ENCODE results near the gene CAMKV. TPM values are rescaled to one million over a fixed set of nuclear protein-coding genes. Genes with fewer than 3 reads are reported as not detected.

The CAMKV gene
- total RNA-seq, 3 donors from 2014 or later: 1.4 to 3.2 (median 1.7) TPM

GRCh38 chr3:49877716-49878115 lies 8.0 kb upstream of the CAMKV start:
- H3K27me3 Mint-ChIP-seq (ENCODE audit: low read depth): no peaks in the 10 kb centered on the region
- no peak overlapping the region for H3K4me3 Mint-ChIP-seq
- DNase-seq (no peak), ATAC-seq (no peak)
- no peaks in the 10 kb centered on the region for H3K9me3 Mint-ChIP-seq
- H3K36me3 Mint-ChIP-seq (ENCODE audit: insufficient read depth): no peaks in the 10 kb centered on the region
- H3K4me1 Mint-ChIP-seq (ENCODE audit: low read depth): peaks cover 3% of the 10 kb centered on the region

- Mint-ChIP-seq H3K36me3 (ENCODE audit: insufficient read depth) (no peaks in the 10 kb centered on the region), H3K4me3 (no peak overlapping the region), H3K27me3 (ENCODE audit: low read depth) (peaks cover under 1% of the 10 kb centered on the region), H3K4me1 (ENCODE audit: low read depth) (peaks cover 6% of the 10 kb centered on the region), H3K9me3 (no peaks in the 10 kb centered on the region)
- no peak for DNase-seq
- peak in 1 of 2 donors; percentile 20 for ATAC-seq
Measured at GRCh38 chr3:49876567-49876966, 6.9 kb upstream of the CAMKV start.

GRCh38 chr3:49873623-49874022 lies 3.9 kb upstream of the CAMKV start:
- Mint-ChIP-seq H3K27me3 (ENCODE audit: low read depth) (peaks cover 9% of the 10 kb centered on the region), H3K4me3 (no peak overlapping the region), H3K36me3 (ENCODE audit: insufficient read depth) (no peaks in the 10 kb centered on the region), H3K9me3 (no peaks in the 10 kb centered on the region), H3K4me1 (ENCODE audit: low read depth) (peaks cover 6% of the 10 kb centered on the region)
- DNase-seq (no peak), ATAC-seq (no peak)

GRCh38 chr3:49872801-49873281 lies 3.1 kb upstream of the CAMKV start:
- Mint-ChIP-seq H3K9me3 (no peaks in the 10 kb centered on the region), H3K4me1 (ENCODE audit: low read depth) (peaks cover 6% of the 10 kb centered on the region), H3K4me3 (no peak overlapping the region), H3K36me3 (ENCODE audit: insufficient read depth) (no peaks in the 10 kb centered on the region), H3K27me3 (ENCODE audit: low read depth) (peaks cover 17% of the 10 kb centered on the region)
- ATAC-seq: no peak
- DNase-seq: no peak

- H3K4me3 Mint-ChIP-seq: no peak overlapping the region
- ATAC-seq: no peak
- peaks cover 26% of the 10 kb centered on the region for H3K27me3 Mint-ChIP-seq (ENCODE audit: low read depth)
- H3K9me3 Mint-ChIP-seq: no peaks in the 10 kb centered on the region
- H3K4me1 Mint-ChIP-seq (ENCODE audit: low read depth): peaks cover 6% of the 10 kb centered on the region
- H3K36me3 Mint-ChIP-seq (ENCODE audit: insufficient read depth): no peaks in the 10 kb centered on the region
- no peak for DNase-seq
Measured at GRCh38 chr3:49871531-49872153, 1.9 kb upstream of the CAMKV start.

GRCh38 chr3:49868862-49869466 lies 742 bp downstream of the CAMKV start:
- no peaks in the 10 kb centered on the region for H3K9me3 Mint-ChIP-seq
- H3K4me1 Mint-ChIP-seq (ENCODE audit: low read depth): peaks cover 6% of the 10 kb centered on the region
- no peak for DNase-seq
- H3K27me3 Mint-ChIP-seq (ENCODE audit: low read depth): peaks cover 35% of the 10 kb centered on the region
- peak; percentile 9 to 19 for ATAC-seq
- H3K4me3 Mint-ChIP-seq: peak overlapping the region; percentile 37
- no peaks in the 10 kb centered on the region for H3K36me3 Mint-ChIP-seq (ENCODE audit: insufficient read depth)

GRCh38 chr3:49867871-49868321 lies 1.8 kb downstream of the CAMKV start:
- Mint-ChIP-seq H3K4me3 (no peak overlapping the region), H3K9me3 (no peaks in the 10 kb centered on the region), H3K27me3 (ENCODE audit: low read depth) (peaks cover 36% of the 10 kb centered on the region), H3K4me1 (ENCODE audit: low read depth) (peaks cover 5% of the 10 kb centered on the region), H3K36me3 (ENCODE audit: insufficient read depth) (no peaks in the 10 kb centered on the region)
- DNase-seq (no peak), ATAC-seq (no peak)

GRCh38 chr3:49867400-49867799 lies 2.3 kb downstream of the CAMKV start:
- no peak for DNase-seq
- H3K36me3 Mint-ChIP-seq (ENCODE audit: insufficient read depth): no peaks in the 10 kb centered on the region
- H3K4me1 Mint-ChIP-seq (ENCODE audit: low read depth): peaks cover 3% of the 10 kb centered on the region
- ATAC-seq: no peak
- peaks cover 36% of the 10 kb centered on the region for H3K27me3 Mint-ChIP-seq (ENCODE audit: low read depth)
- no peak overlapping the region for H3K4me3 Mint-ChIP-seq
- H3K9me3 Mint-ChIP-seq: no peaks in the 10 kb centered on the region

GRCh38 chr3:49865198-49865784 lies 4.4 kb downstream of the CAMKV start:
- Mint-ChIP-seq H3K4me1 (ENCODE audit: low read depth) (no peaks in the 10 kb centered on the region), H3K9me3 (no peaks in the 10 kb centered on the region), H3K27me3 (ENCODE audit: low read depth) (peaks cover 36% of the 10 kb centered on the region), H3K36me3 (ENCODE audit: insufficient read depth) (no peaks in the 10 kb centered on the region), H3K4me3 (no peak overlapping the region)
- DNase-seq (no peak), ATAC-seq (no peak)

- no peak overlapping the region for H3K4me3 Mint-ChIP-seq
- ATAC-seq: no peak
- peaks cover 35% of the 10 kb centered on the region for H3K27me3 Mint-ChIP-seq (ENCODE audit: low read depth)
- no peaks in the 10 kb centered on the region for H3K4me1 Mint-ChIP-seq (ENCODE audit: low read depth)
- no peak for DNase-seq
- H3K9me3 Mint-ChIP-seq: no peaks in the 10 kb centered on the region
- H3K36me3 Mint-ChIP-seq (ENCODE audit: insufficient read depth): no peaks in the 10 kb centered on the region
Measured at GRCh38 chr3:49864505-49864904, 5.2 kb downstream of the CAMKV start.

GRCh38 chr3:49859576-49860305 lies 10.0 kb downstream of the CAMKV start:
- Mint-ChIP-seq H3K4me1 (ENCODE audit: low read depth) (peaks cover 9% of the 10 kb centered on the region), H3K9me3 (no peaks in the 10 kb centered on the region), H3K27me3 (ENCODE audit: low read depth) (peaks cover 10% of the 10 kb centered on the region), H3K36me3 (ENCODE audit: insufficient read depth) (no peaks in the 10 kb centered on the region), H3K4me3 (no peak overlapping the region)
- no peak for ATAC-seq
- DNase-seq: no peak

- H3K4me3 Mint-ChIP-seq: peak within 1 kb of the TSS; percentile 87
- H3K9me3 Mint-ChIP-seq: no peaks in the 10 kb centered on the region
- ATAC-seq: peak; percentile 100
- peak; percentile 93 for DNase-seq
- H3K4me1 Mint-ChIP-seq (ENCODE audit: low read depth): peaks cover 9% of the 10 kb centered on the region
- H3K27me3 Mint-ChIP-seq (ENCODE audit: low read depth): peaks cover 3% of the 10 kb centered on the region
- no peaks in the 10 kb centered on the region for H3K36me3 Mint-ChIP-seq (ENCODE audit: insufficient read depth)
Measured at GRCh38 chr3:49856181-49857005, 13.3 kb downstream of the CAMKV start, which contains the start of gene TRAIP. Gene TRAIP, minus strand, starts transcription at chr3:49856564. Its CDS starts 111 bp downstream, at chr3:49856453.

- Mint-ChIP-seq H3K4me3 (peak overlapping the region; percentile 87), H3K4me1 (ENCODE audit: low read depth) (peaks cover 9% of the 10 kb centered on the region), H3K36me3 (ENCODE audit: insufficient read depth) (no peaks in the 10 kb centered on the region), H3K27me3 (ENCODE audit: low read depth) (peaks cover 2% of the 10 kb centered on the region), H3K9me3 (no peaks in the 10 kb centered on the region)
- no peak for ATAC-seq
- DNase-seq: no peak
Measured at GRCh38 chr3:49855662-49856061, 14.0 kb downstream of the CAMKV start.

GRCh38 chr3:49845694-49846093 lies 24.0 kb downstream of the CAMKV start:
- no peak for DNase-seq
- Mint-ChIP-seq H3K36me3 (ENCODE audit: insufficient read depth) (peaks cover 3% of the 10 kb centered on the region), H3K9me3 (no peaks in the 10 kb centered on the region), H3K4me1 (ENCODE audit: low read depth) (no peaks in the 10 kb centered on the region), H3K27me3 (ENCODE audit: low read depth) (no peaks in the 10 kb centered on the region), H3K4me3 (no peak overlapping the region)
- ATAC-seq: no peak
